Measurements from ENCODE around the gene CIB1.

Gene CIB1

DNA sequence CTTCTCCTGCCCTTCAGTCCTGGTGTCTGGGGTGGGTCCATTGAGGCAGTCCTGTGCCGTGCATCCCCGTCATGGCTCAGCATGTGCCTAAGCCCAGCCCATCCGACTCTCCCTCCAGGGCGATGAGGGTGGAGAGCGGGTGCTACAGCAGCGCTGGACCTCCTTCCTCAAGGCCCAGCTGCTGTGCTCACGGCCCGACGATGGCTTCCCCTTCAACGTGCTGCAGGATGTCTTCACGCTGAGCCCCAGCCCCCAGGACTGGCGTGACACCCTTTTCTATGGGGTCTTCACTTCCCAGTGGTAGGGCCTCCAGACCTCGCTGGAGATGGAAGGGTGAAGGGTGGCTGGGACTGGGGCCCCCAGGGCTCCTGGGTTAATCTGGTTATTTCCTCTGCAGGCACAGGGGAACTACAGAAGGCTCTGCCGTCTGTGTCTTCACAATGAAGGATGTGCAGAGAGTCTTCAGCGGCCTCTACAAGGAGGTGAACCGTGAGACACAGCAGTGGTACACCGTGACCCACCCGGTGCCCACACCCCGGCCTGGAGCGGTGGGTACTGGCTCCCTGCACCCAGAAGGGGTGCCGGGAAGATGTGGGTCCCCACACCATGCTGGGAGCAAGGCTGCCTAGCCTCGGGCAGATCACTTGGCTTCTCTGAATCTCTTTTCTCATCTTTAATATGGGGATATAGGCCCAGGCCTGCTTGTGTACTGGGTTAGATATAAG, 10.1 kb downstream of the CIB1 start:
- Histone ChIP-seq H3K27me3 (no peaks in the 10 kb centered on the region), H3K4me3 (no peak overlapping the region), H3K4me1 (peaks cover 0 to 13% (median 11%) of the 10 kb centered on the region in 4 donors), H3K36me3 (peaks cover 54 to 88% (median 55%) of the 10 kb centered on the region in 3 donors), H3K9me3 (no peaks in the 10 kb centered on the region), H3K27ac (no peak overlapping the region)
- DNase-seq, result no peak
- no peak for TF ChIP-seq CTCF (IDR thresholded peaks at IDR 0.05)
- intact Hi-C loops (cut with DNase I; ENCODE audit: low total_unique reads), result no loop called here

GRCh38 chr15:90222547-90222946, 11.2 kb downstream of the CIB1 start:
- H3K27me3 ChIP-seq, result no peaks in the 10 kb centered on the region
- H3K4me3 ChIP-seq, result no peak overlapping the region
- no peak overlapping the region for H3K27ac ChIP-seq
- no peak for TF ChIP-seq CTCF (IDR thresholded peaks at IDR 0.05)
- no peak for DNase-seq
- no peaks in the 10 kb centered on the region for H3K9me3 ChIP-seq
- intact Hi-C loops (cut with DNase I; ENCODE audit: low total_unique reads), result no loop called here
- peaks cover 0 to 13% (median 11%) of the 10 kb centered on the region in 4 donors for H3K4me1 ChIP-seq
- H3K36me3 ChIP-seq, result peaks cover 43 to 88% (median 52%) of the 10 kb centered on the region in 3 donors

GRCh38 chr15:90221246-90221900, 12.4 kb downstream of the CIB1 start:
- H3K27ac ChIP-seq, result peak overlapping the region; percentile 64 to 66
- no peaks in the 10 kb centered on the region for H3K27me3 ChIP-seq
- peaks cover 0 to 13% (median 11%) of the 10 kb centered on the region in 4 donors for H3K4me1 ChIP-seq
- peak; percentile 83 to 95 for DNase-seq
- no peak overlapping the region for H3K4me3 ChIP-seq
- peaks cover 32 to 81% (median 49%) of the 10 kb centered on the region in 3 donors for H3K36me3 ChIP-seq
- no peaks in the 10 kb centered on the region for H3K9me3 ChIP-seq
- intact Hi-C loops (cut with DNase I; ENCODE audit: low total_unique reads), result no loop called here
- TF ChIP-seq CTCF (IDR thresholded peaks at IDR 0.05), result peak; percentile 81 to 87

DNA sequence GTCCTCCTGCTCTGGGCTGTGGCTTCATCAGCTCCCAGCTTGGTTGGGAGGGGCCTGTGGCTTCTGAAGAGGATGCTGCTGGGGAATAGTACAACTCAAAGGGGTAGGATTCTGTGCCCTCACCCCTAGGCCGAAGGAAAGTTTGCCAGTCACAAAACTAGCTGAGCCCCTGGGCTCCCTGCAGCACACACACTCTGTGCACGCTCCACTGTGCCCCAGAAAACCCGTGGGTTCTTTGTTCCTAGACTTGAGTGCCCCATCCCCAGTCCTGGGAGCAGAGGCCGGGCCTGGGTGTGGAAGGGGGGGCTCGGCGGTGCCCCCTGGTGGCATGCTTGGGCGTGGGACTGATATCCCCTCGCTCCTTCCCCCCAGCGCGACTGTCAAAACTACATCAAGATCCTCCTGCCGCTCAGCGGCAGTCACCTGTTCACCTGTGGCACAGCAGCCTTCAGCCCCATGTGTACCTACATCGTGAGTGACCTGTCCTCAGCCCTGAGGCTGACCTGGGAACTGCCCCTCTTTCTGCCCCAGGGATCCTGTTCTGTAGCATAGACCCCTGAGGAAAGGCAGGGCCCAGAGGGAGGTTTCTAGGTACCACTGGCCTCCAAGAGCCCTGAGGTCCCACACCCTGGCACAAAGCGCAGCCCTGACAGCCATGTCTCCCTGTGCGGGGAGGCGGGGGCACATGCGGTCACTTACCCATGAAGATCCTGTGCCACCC, 14.2 kb downstream of the CIB1 start:
- peaks cover 14 to 64% (median 31%) of the 10 kb centered on the region in 3 donors for H3K36me3 ChIP-seq
- H3K27me3 ChIP-seq, result no peaks in the 10 kb centered on the region
- DNase-seq, result no peak
- no peak overlapping the region for H3K4me3 ChIP-seq
- peaks cover 0 to 13% (median 11%) of the 10 kb centered on the region in 4 donors for H3K4me1 ChIP-seq
- intact Hi-C loops (cut with DNase I; ENCODE audit: low total_unique reads), result no loop called here
- peak overlapping the region in 1 of 2 donors; percentile 19 for H3K27ac ChIP-seq
- H3K9me3 ChIP-seq, result no peaks in the 10 kb centered on the region
- peak; percentile 57 to 71 for TF ChIP-seq CTCF (IDR thresholded peaks at IDR 0.05)

DNA sequence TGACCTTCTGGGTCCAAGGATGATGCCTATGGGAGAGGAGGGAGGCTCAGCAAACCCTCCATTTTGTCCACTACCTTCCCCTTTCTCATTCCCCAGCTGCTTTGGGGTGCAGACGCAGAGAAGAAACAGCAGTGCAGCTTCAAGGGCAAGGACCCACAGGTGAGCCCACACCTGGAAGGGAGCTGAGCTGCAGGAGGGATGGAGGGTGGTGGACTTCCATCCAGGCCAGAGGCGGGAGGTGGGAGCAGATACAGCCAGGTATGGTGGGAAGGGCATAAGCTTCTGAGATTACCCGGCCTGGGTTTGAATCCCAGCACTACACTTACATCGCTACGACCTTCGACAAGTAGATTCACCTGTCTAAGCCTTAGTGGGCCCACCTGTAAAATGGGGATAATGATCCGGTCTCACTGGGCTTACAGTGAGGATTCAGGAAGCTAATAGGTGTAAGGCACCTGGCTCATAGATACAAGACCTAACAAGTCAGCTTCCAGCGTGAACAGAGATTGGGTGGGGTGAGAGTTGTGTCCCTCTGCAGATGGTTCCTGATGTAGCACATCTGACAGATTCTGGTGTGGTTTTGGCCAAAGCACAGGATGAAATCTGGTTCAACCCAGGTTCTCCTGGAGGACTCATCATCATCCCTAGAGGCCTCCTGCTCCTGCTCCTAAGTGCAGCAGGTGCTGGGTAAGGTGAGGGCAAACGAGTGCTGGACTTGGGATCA, 15.9 kb downstream of the CIB1 start:
- Histone ChIP-seq H3K4me3 (no peak overlapping the region), H3K4me1 (peaks cover 0 to 18% (median 14%) of the 10 kb centered on the region in 4 donors), H3K9me3 (no peaks in the 10 kb centered on the region), H3K27me3 (no peaks in the 10 kb centered on the region), H3K36me3 (peaks cover 0 to 46% (median 15%) of the 10 kb centered on the region in 3 donors), H3K27ac (no peak overlapping the region)
- intact Hi-C loops (cut with DNase I; ENCODE audit: low total_unique reads), result no loop called here
- no peak for TF ChIP-seq CTCF (IDR thresholded peaks at IDR 0.05)
- DNase-seq, result no peak

All from tibial artery (tissue), 4 donors.